ENCODE measurements around the gene ADRB2.

ADRB2 gene

DNA sequence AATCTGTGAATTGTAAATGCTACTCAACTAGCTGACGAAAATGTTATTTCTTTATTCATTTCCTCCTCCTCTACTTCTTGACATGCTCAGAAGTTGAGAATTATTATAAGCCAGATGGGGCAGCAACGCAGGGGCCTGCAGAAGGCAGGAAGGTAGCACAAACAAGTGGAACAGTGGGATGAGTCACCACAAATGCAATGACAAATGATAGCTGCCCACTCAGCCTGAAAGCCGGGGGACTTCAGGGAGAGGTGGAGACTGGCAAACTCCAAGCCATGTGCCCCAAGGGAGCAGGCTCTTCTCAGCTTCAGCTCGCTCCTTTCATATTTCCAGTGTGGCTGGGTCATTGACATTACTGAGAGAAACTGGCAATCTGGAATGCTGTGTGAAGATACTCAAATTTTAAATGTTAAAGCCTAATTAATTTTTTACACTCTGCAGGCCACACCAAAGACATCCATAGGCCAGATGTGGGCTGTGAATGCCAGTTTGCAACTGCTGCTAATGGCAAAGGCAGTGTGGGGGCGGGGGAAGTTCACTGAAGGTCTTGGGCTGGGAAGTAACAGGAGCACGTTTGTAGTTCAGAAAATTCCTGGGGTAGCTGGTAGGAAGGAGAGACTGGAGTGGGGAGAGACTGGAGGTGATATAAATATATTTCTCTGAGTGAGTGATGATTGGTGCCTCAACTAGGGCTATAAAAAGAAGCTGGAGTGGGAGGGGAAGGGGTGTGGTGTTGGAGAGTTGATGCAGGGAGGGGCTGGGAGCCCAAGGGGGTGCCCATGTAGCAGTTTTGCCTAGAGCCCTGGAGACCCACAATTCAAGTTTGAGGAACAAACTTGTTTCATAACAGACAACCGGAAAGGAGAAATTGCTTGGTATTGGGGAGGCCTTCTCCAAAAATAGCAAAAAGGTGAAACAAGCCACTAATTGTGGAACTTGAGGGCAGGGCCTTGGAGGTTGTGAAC, 20.8 kb upstream of the ADRB2 start:
- no peak for DNase-seq (ENCODE audit: low spot score)

DNA sequence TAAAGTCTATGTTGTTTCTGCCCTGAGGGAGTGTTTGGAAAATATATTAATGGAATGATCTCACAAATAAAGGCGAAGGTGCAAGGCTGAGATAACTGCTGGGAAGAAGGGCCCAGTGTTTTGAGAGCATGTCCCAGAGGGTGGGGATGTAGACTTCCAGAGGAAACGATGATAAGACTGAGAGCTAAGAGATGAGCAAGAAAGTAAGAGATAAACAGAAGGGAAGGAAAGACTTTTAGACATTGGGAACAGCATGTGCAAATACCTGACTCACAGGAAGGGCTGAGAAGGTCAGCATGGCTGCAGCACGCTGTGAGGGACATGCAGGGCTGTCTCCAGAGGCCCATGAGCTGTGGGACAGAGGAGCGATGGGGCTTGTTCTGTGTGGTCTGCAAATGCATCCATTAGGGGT, 19.9 kb upstream of the ADRB2 start:
- DNase-seq (ENCODE audit: low spot score), result no peak

- peak; percentile 29 for DNase-seq (ENCODE audit: low spot score)
Measured at GRCh38 chr5:148807851-148808250, 18.6 kb upstream of the ADRB2 start.

DNA sequence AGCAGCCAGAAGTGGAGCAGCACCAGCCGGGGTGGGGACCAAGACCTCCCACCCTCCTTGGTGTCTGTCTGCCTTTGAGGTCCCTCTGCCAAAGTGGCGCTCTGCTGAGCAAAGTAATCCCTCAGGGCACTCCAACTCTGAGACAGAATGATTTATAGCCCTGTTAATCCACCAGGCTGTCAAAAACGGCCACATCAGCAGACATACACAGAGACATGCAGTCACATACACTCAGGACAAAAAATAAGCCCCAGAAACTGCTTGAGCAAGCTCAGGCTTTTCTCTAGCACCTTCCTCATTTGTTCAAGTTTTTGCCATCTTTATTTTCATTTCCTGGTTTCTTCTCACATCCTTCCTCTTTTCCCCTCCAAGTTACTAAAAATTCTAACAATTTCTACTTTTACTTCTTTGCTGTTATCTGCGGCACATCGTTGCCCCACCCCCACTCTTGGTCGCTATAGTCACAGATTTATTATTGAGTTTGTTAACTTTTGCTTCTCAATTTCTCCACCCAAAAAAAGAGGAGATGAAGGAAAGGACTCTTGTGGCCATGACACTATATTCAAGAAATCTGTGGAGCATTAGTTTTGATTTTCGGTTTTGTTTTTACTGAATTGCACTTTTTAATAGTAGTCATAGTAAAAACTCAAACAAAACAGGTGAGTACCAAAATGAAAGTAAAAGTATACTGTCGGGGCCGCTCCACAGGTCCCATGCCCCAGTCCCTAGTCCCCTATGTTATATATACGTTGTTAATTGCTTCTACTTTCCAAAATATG, 17.4 kb upstream of the ADRB2 start:
- DNase-seq (ENCODE audit: low spot score), result peak; percentile 50

GRCh38 chr5:148809781-148810524, 16.5 kb upstream of the ADRB2 start:
- no peak for DNase-seq (ENCODE audit: low spot score)

DNA sequence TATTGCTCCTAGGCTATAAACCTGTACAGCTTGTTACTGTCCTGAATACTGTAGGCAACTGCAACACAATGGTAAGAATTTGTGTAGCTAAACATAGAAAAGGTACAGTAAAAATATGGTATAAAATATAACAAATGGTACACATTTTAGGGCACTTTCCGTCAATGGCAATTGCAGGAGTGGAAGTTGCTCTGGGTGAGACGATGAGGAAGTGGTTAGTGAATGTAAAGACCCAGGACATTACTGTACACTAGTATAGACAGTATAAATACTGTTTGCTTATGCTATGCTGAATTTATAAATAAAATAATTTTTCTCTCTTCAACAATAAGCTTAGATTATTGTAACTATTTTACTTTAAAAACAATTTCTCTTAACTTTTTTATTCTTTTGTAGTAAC, 15.6 kb upstream of the ADRB2 start:
- no peak for DNase-seq (ENCODE audit: low spot score)

- DNase-seq (ENCODE audit: low spot score), result no peak
Measured at GRCh38 chr5:148811756-148812155, 14.7 kb upstream of the ADRB2 start.

GRCh38 chr5:148815086-148815485, 11.3 kb upstream of the ADRB2 start:
- no peak for DNase-seq (ENCODE audit: low spot score)

DNA sequence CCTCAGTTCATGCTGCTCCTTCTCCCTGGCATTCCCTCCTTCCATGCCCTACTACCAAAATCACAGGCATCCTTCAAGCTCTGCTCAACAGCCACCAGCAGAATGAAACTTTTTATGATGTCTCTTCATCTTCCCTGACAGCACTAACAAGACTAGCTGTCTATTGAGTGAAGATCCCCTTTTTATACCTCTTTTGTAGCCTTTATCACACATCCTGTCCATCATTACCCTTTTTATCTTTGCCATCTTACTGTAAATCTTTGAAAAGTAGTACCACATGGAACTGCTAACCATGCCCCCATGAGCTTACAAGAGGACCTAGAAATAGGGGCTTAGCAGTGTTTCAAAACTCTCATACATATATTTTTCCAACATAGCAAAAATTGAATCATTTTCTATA, 10.8 kb upstream of the ADRB2 start:
- DNase-seq (ENCODE audit: low spot score), result no peak

DNA sequence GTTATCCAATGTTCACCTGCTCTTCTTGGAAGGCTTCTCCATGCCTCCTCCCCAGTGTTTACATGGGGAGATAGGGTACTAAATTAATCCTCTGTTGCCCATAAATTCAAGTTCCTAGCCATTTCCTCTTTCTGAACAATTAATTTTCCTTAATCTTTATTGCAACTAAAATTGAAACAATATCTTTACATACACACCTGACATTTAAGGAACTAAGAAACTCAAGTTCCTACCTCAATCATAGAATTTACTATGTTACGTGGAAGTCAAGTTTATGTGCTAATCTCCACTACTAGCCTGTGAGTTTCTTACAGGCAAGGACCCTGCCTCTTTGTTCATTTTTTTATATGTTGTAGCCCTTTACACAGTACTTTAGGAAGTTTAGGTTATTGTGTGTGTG, 10.1 kb upstream of the ADRB2 start:
- no peak for DNase-seq (ENCODE audit: low spot score)

DNA sequence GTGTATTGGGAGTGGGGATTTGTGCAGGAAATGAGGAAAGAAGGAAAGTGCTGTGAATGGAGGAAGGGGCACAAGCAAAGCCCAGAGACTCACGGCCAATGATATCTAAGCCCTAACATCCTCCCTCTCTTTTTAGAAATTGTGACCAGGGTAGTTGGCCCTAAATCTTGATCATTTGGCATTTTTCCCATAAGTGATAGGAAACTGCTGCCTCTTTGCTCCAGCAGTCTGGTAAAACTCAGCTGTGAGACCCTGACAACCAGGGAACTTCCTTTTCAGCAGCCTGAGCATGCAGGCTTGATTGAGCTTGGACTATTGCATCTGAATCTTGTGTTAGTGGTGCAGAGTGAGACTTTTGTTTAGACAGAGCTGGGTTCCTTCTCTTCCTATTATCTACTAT, 9.6 kb upstream of the ADRB2 start:
- no peak for DNase-seq (ENCODE audit: low spot score)

DNA sequence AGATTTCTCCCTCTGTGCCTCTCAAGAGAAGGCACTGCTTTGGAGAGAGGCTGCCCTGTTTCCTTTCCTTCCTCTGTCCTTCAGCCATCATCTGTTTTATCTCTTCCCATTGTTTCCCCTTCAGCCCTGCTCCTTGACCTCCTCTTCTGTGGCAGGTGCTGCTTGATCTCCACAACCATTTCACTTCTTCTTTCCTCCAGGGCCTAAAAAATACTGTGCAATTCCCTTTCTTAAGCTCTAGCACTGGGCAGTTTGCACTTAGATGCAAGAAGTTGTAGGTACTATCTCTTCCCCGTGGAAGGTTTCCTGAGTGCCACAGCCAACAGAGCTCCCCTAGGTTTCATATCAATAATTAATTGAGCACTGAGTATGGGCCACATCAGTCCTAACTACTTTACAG, 8.8 kb upstream of the ADRB2 start:
- DNase-seq (ENCODE audit: low spot score), result no peak

DNA sequence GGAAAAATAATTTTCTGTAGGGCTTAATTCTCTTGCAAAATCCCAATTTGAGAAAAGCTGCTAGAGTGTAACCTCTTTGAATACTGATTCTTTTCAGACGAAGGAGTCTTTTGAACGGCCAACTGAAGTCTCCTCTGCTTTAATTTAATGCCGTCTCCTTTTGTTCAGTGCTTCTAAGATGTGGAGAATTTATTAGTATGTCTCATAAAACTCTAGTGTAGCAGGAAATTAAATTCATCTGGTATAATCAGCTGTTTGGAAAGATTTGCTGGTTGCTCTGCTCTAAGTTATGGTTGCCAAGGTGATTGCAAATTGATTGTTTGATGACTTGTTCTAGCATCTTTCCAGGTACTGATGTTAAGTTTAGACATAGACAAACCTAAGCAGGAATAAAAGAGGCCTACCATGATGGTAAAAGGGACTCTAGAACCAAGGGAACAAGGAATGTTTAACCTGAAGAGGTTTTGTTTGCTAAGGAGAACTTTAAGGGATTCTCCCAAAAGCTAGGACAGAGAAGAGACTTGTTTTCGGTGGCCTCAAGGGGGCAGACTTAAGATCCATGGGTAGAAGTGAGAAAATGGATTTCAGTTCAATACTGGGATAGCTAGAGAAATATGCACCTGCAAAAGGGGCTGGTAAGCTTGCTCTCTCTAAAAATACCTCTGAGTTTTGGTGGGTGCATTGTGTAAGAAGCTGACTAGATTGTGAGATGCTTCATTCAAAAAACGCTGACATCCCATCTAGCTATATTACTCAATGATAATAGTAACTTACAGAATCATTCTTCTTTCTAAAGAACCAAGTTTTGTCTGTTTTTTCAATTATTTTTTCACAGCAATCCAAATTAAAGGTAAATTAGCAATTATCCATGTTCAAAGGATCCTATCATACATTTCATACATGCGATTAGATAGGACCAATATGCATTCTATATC, 5.7 kb upstream of the ADRB2 start:
- peak; percentile 44 for DNase-seq (ENCODE audit: low spot score)

DNA sequence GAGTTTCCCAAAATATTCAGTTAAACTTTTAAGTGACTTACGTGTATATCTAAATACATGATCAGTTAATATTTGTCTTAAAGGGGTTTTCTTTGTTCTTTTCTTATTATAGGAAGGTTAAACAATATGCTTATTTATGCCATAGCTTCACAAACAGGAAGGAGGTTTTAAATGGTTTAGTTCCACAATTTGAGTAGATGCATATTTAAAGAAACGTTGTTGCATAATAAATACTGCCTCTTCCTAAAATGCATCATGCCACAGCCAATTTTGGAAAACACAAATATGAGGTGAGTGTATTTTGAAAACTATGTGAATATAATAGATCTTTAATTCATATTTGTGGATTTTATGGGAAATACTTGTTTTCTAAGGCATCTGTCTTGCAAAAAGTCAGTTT, 2.5 kb upstream of the ADRB2 start:
- DNase-seq (ENCODE audit: low spot score), result no peak

GRCh38 chr5:148825716-148826052, 727 bp upstream of the ADRB2 start:
- no peak for DNase-seq (ENCODE audit: low spot score)

DNA sequence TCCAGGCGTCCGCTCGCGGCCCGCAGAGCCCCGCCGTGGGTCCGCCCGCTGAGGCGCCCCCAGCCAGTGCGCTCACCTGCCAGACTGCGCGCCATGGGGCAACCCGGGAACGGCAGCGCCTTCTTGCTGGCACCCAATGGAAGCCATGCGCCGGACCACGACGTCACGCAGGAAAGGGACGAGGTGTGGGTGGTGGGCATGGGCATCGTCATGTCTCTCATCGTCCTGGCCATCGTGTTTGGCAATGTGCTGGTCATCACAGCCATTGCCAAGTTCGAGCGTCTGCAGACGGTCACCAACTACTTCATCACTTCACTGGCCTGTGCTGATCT, 294 bp downstream of the ADRB2 start:
- DNase-seq (ENCODE audit: low spot score), result no peak

GRCh38 chr5:148827723-148828122, 1.3 kb downstream of the ADRB2 start:
- DNase-seq (ENCODE audit: low spot score), result no peak

DNA sequence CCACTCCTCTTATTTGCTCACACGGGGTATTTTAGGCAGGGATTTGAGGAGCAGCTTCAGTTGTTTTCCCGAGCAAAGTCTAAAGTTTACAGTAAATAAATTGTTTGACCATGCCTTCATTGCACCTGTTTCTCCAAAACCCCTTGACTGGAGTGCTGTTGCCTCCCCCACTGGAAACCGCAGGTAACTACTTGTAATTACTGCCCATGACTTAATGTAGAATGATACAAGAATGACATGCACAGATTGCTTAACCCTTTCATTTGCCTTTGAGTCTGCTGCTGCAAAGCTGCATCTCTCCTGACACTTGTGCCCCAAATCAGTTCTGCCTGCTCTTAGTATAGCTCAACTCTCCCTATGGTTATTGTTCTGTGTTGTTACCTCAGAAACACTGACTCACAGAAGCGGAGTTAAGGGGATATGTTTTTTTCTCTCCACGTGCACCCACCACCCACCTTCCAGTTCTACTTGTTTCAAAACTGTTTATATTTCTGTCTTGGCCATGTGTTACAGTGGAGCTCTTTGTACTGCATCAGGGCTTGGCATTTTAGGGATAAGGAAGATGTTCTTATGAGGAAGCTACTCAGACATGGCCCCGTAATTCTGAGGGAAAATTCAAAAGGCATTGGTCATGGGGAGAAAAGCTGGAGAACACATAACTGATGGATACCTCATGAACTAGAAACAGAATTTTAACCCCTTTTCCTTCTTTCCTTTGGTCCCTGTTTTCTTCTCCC, 2.3 kb downstream of the ADRB2 start:
- DNase-seq (ENCODE audit: low spot score), result no peak

- DNase-seq (ENCODE audit: low spot score), result no peak
Measured at GRCh38 chr5:148829248-148829594, 2.8 kb downstream of the ADRB2 start.

- DNase-seq (ENCODE audit: low spot score), result no peak
Measured at GRCh38 chr5:148829734-148830133, 3.3 kb downstream of the ADRB2 start.

DNA sequence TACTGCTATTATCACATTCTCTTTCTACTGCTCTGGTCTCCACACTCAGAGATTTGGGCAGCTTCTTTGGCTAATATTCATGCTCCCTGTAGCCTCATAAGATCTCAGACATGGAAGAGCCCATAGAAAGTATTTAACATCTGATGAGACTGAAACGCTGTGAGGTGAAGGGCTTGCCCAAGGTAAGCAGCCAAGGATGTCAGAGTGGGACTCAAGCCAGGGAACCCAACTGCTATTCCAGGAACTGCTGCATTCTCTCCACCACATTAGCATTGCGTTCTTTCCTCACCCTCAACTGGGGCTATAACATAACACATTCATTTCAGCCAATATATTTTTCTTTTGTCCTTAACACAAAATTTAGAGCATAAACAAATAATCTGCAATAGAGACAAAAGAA, 3.8 kb downstream of the ADRB2 start:
- DNase-seq (ENCODE audit: low spot score), result no peak

All from CD4-positive, alpha-beta T cell treated with Interleukin-15 for 4 hours (primary cell).